SK-N-SH (cell line): ENCODE measurements around the gene SORBS1. TPM values are rescaled to one million over a fixed set of nuclear protein-coding genes. Genes with fewer than 3 reads are reported as not detected.

Experiments used
- CTCF ChIA-PET: fragments of 300-600, 350-600 bp; formaldehyde crosslinking; extraction: SDS; loops from one replicate; lab custom pipeline; 2021; lab: Yijun Ruan, JAX
- POLR2A ChIA-PET: fragments of 350-600 bp; sonication (Branson Sonifier 250); formaldehyde crosslinking; extraction: SDS; loops from one replicate; lab custom pipeline; 2020; ENCODE audit warnings: antibody characterized with exemption, inconsistent platforms; lab: Yijun Ruan, JAX
- DNase-seq: peaks from one replicate; pipeline ENCODE4 v3.0.0; 2012
- H2AFZ ChIP-seq: fragments of 200-600 bp; sonication (generic); 2 replicates; pipeline ENCODE4 v1.8.1; 2016; ENCODE audit warnings: antibody characterized with exemption, mild to moderate bottlenecking, low read depth
- H3F3A ChIP-seq: fragments of 200-600 bp; sonication (generic); replicated peaks from 2 replicates; pipeline ENCODE3; 2016; ENCODE audit warnings: antibody characterized with exemption, mild to moderate bottlenecking; ENCODE audit not compliant: insufficient read depth
- H3K27ac ChIP-seq, 2 experiments: fragments of 200-500 bp in 1 of 2; fragments of 200-600 bp in 1 of 2; sonication (Bioruptor generic) in 1 of 2; sonication (generic), shearing (Covaris generic) in 1 of 2; 2 replicates each; pipeline versions ENCODE4 v1.5.1 to v1.6.1; 2014 to 2016; ENCODE audit warnings: low read depth in 2 of 2, inconsistent platforms in 1 of 2, low read length in 1 of 2, mild to moderate bottlenecking in 1 of 2, mixed read lengths in 1 of 2
- H3K27me3 ChIP-seq: fragments of 200-600 bp; sonication (generic), shearing (Covaris generic); 2 replicates; pipeline ENCODE4 v1.6.1; 2016; ENCODE audit warnings: mixed run types; ENCODE audit not compliant: insufficient read depth
- H3K36me3 ChIP-seq, 2 experiments: fragments of 200-500 bp in 1 of 2; fragments of 200-600 bp in 1 of 2; sonication (Bioruptor generic) in 1 of 2; sonication (generic) in 1 of 2; replicated peaks in 1 of 2; 2 replicates each; pipeline versions ENCODE3 to v1.5.1; 2014 to 2016; ENCODE audit warnings: low read length in 1 of 2, mild to moderate bottlenecking in 1 of 2; ENCODE audit not compliant: insufficient read depth in 2 of 2, control insufficient read depth in 1 of 2
- H3K4me1 ChIP-seq, 2 experiments: fragments of 200-500 bp in 1 of 2; fragments of 200-600 bp in 1 of 2; sonication (Bioruptor generic) in 1 of 2; sonication (generic), shearing (Covaris generic) in 1 of 2; 2 replicates each; pipeline versions ENCODE4 v1.5.1 to v1.6.1; 2014 to 2016; ENCODE audit warnings: low read depth in 1 of 2, low read length in 1 of 2, mixed run types in 1 of 2; ENCODE audit not compliant: insufficient read depth in 2 of 2, control insufficient read depth in 1 of 2
- H3K4me2 ChIP-seq: fragments of 200-600 bp; sonication (generic), shearing (Covaris generic); 2 replicates; pipeline ENCODE4 v1.6.1; 2017; ENCODE audit warnings: mixed run types
- H3K4me3 ChIP-seq, 2 experiments: fragments of 200-500 bp in 1 of 2; fragments of 200-600 bp in 1 of 2; sonication (Bioruptor generic) in 1 of 2; sonication (generic), shearing (Covaris generic) in 1 of 2; 2 replicates each; pipeline versions ENCODE4 v1.5.1 to v1.8.1; 2014 to 2016; ENCODE audit warnings: low read depth in 2 of 2, inconsistent platforms in 1 of 2, low read length in 1 of 2, mild to moderate bottlenecking in 1 of 2, mixed read lengths in 1 of 2, moderate library complexity in 1 of 2
- H3K79me2 ChIP-seq: fragments of 200-600 bp; sonication (generic); 2 replicates; pipeline ENCODE4 v1.8.1; 2017; ENCODE audit warnings: mild to moderate bottlenecking; ENCODE audit not compliant: insufficient read depth
- H3K9ac ChIP-seq: fragments of 200-600 bp; sonication (generic); 2 replicates; pipeline ENCODE4 v1.6.1; 2017; ENCODE audit warnings: mixed run types
- H3K9me2 ChIP-seq: fragments of 200-600 bp; sonication (generic); 2 replicates; pipeline ENCODE4 v1.6.1; 2017; ENCODE audit warnings: mixed run types
- H3K9me3 ChIP-seq: fragments of 200-600 bp; sonication (generic); 2 replicates; pipeline ENCODE4 v1.6.1; 2017; ENCODE audit warnings: mixed run types, mild to moderate bottlenecking, moderate library complexity
- H4K20me1 ChIP-seq: fragments of 200-600 bp; sonication (generic); 2 replicates; pipeline ENCODE4 v1.6.1; 2017; ENCODE audit warnings: mild to moderate bottlenecking, mixed run types; ENCODE audit not compliant: insufficient read depth
- CTCF ChIP-seq: fragments of 200-600 bp; sonication (generic); IDR thresholded peaks from 2 replicates; pipeline ENCODE4 v1.6.1; 2017; ENCODE audit warnings: antibody characterized with exemption, mild to moderate bottlenecking, moderate library complexity
- EP300 ChIP-seq, 2 experiments: IDR thresholded peaks; 2 replicates each; pipeline versions ENCODE4 v1.4.0 to v1.6.1; 2012; ENCODE audit warnings: borderline replicate concordance in 1 of 2, low read depth in 1 of 2, low read length in 1 of 2
- IRF3 ChIP-seq: fragments of 150-350 bp; IDR thresholded peaks from 2 replicates; pipeline ENCODE4 v1.6.1; 2016; ENCODE audit warnings: mild to moderate bottlenecking, low read depth, low read length
- JUND ChIP-seq: IDR thresholded peaks from 2 replicates; pipeline ENCODE4 v1.4.0; 2012
- MAX ChIP-seq: IDR thresholded peaks from 2 replicates; pipeline ENCODE4 v1.4.0; 2012; ENCODE audit warnings: low read depth
- NRF1 ChIP-seq: IDR thresholded peaks from 2 replicates; pipeline ENCODE4 v1.6.1; 2012; ENCODE audit warnings: low read depth, mild to moderate bottlenecking, low read length
- PBX3 ChIP-seq: IDR thresholded peaks from 2 replicates; pipeline ENCODE4; 2012
- RFX5 ChIP-seq: IDR thresholded peaks from 2 replicates; pipeline ENCODE4 v1.6.1; 2012; ENCODE audit warnings: mild to moderate bottlenecking, improper control_type of control experiment, low read length
- SIN3A ChIP-seq: IDR thresholded peaks from 2 replicates; pipeline ENCODE4 v1.6.1; 2012; ENCODE audit warnings: low read depth, mild to moderate bottlenecking, low read length, moderate library complexity, borderline replicate concordance
- USF1 ChIP-seq: IDR thresholded peaks from 2 replicates; pipeline ENCODE4 v1.4.0; 2012; ENCODE audit warnings: low read depth, borderline replicate concordance
- USF2 ChIP-seq: fragments of 150-350 bp; IDR thresholded peaks from 2 replicates; pipeline ENCODE4 v1.6.1; 2017; ENCODE audit warnings: antibody characterized with exemption, low read length, low read depth, borderline replicate concordance
- ZBTB33 ChIP-seq: IDR thresholded peaks from 2 replicates; pipeline ENCODE4 v1.4.0; 2012; ENCODE audit warnings: low read depth, borderline replicate concordance
- WGBS: methylation state at CpG from one replicate; pipeline ENCODE4 v1.1.6; 2017; ENCODE audit warnings: low lambda C conversion rate; 5-methylcytosine and 5-hydroxymethylcytosine counted together
- polyA plus RNA-seq, 3 experiments: library from polyadenylated mRNA; depleted of rRNA; stranded (reverse); fragments of >200 nt; gene quantifications; 2 replicates each; pipeline ENCODE4 v1.2.3, GENCODE V29; 2012

SORBS1 gene
- polyA plus RNA-seq, 1 of the 3 experiments (the other 2 are of a cell fraction) = 0.36 TPM

- Histone ChIP-seq H3K9me2 (no peaks in the 10 kb centered on the region), H3K9me3 (no peaks in the 10 kb centered on the region), H3K36me3 (no peaks in the 10 kb centered on the region), H3K4me2 (no peak overlapping the region), H3K27ac (no peak overlapping the region)
- CTCF ChIA-PET = interaction anchor here (0.6 to 9.7 kb wide), 19 partner anchors 9 to 170 kb away, joined by 3 to 162 read pairs (median 8); no protein-coding TSS in a partner anchor
- 96% methylated on average over 4 of the region's 4 CpGs for WGBS
- TF ChIP-seq IRF3 = no peak
- TF ChIP-seq PBX3 = no peak
- TF ChIP-seq RFX5 = no peak
- no peak for TF ChIP-seq ZBTB33
- TF ChIP-seq CTCF = no peak
- TF ChIP-seq USF2 = no peak
- no peak for TF ChIP-seq EP300 (IDR thresholded peaks at IDR 0.05; ENCODE audit: borderline replicate concordance in 1 of 2, low read depth in 1 of 2, low read length in 1 of 2)
- TF ChIP-seq USF1 = no peak
- no peak for TF ChIP-seq NRF1
- TF ChIP-seq JUND = no peak
- TF ChIP-seq MAX = no peak
- TF ChIP-seq SIN3A = no peak
- TF ChIP-seq, all 33 proteins: peak for 0
- Histone ChIP-seq H3K27me3 (no peaks in the 10 kb centered on the region), H3K9ac (no peak overlapping the region), H4K20me1 (no peaks in the 10 kb centered on the region), H3F3A (no peaks in the 10 kb centered on the region), H3K79me2 (no peaks in the 10 kb centered on the region), H2AFZ (no peak overlapping the region), H3K4me1 (no peaks in the 10 kb centered on the region; a peak in 1 of 4 replicates), H3K4me3 (no peak overlapping the region)
- no peak for DNase-seq
- POLR2A ChIA-PET = no interaction called here
Observed at GRCh38 chr10:95431900-95432342, 129.2 kb downstream of the SORBS1 start.
